ENCODE measurements around the gene F2R.

F2R gene

DNA sequence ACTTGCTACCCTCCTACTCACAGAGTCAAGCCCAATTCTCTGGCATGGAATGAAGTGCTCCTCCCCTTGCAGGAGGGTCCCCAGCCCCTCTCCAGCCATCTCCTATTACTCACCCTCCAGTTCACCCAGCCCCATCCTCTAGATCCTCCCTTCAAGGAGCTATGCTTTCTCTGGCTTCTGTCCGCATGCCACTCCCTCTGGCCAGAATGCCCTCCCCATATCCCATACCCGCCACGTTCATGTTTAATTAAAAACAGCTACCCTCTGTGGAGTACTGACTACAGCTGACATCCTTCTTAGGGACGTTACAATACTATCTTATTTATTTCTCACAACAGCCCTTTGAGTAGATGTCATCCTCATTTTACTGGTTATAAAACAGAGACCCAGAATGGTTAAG lies 3.0 kb downstream of the F2R start:
- no peaks in the 10 kb centered on the region for H3K9me3 ChIP-seq (ENCODE audit: insufficient read depth, low read length)
- no peaks in the 10 kb centered on the region for H3K4me1 ChIP-seq (ENCODE audit: insufficient read depth, insufficient read length)
- H3K36me3 ChIP-seq (ENCODE audit: insufficient read depth, insufficient read length, low read length), result peaks cover 8% of the 10 kb centered on the region
- H3K9ac ChIP-seq (ENCODE audit: insufficient read length, low read depth), result no peak overlapping the region
- TF ChIP-seq SUZ12 (IDR thresholded peaks at IDR 0.05; ENCODE audit: extremely low read depth, insufficient read depth, insufficient read length) (no peak), ZNF274 (IDR thresholded peaks at IDR 0.05; ENCODE audit: low read depth, low read length) (no peak), YY1 (IDR thresholded peaks at IDR 0.05; ENCODE audit: insufficient read depth, insufficient read length) (no peak)
- H3K4me3 ChIP-seq (ENCODE audit: insufficient read length, low read depth), result no peak overlapping the region
- DNase-seq (ENCODE audit: low read depth, low spot score), result no peak
- H3K27me3 ChIP-seq (ENCODE audit: insufficient read depth, insufficient read length), result peaks cover 18% of the 10 kb centered on the region

DNA sequence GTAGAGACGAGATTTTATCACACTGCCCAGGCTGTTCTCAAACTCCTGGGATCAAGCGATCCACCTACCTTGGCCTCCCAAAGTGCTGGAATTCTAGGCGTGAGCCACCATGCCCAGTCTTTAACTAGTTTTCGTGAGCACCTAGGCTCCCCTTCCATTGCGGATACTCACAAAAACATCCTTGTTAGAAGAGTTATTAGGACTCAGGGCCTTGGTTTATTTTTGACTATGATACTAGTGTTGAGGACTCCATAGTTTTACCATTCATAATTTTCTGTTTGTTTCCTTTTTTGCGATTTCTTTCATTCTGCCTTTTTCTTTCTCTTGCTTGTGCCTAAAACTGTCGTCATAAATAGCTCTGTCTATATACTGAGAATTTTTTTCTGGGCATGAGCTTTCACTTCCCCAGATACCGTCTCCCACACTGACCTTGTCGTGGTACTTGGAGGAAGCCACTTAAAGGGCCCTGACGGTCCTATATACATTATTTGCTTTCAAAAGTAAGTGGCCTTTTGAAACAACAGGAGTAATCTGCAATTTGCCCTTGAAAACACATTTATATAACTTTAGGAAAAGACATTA lies 5.2 kb downstream of the F2R start:
- H3K4me1 ChIP-seq (ENCODE audit: insufficient read depth, insufficient read length), result no peaks in the 10 kb centered on the region
- no peak overlapping the region for H3K9ac ChIP-seq (ENCODE audit: insufficient read length, low read depth)
- H3K36me3 ChIP-seq (ENCODE audit: insufficient read depth, insufficient read length, low read length), result peaks cover 8% of the 10 kb centered on the region
- no peaks in the 10 kb centered on the region for H3K27me3 ChIP-seq (ENCODE audit: insufficient read depth, insufficient read length)
- TF ChIP-seq ZNF274 (IDR thresholded peaks at IDR 0.05; ENCODE audit: low read depth, low read length) (no peak), YY1 (IDR thresholded peaks at IDR 0.05; ENCODE audit: insufficient read depth, insufficient read length) (no peak), SUZ12 (IDR thresholded peaks at IDR 0.05; ENCODE audit: extremely low read depth, insufficient read depth, insufficient read length) (no peak)
- DNase-seq (ENCODE audit: low read depth, low spot score), result no peak
- no peaks in the 10 kb centered on the region for H3K9me3 ChIP-seq (ENCODE audit: insufficient read depth, low read length)
- no peak overlapping the region for H3K4me3 ChIP-seq (ENCODE audit: insufficient read length, low read depth)

DNA sequence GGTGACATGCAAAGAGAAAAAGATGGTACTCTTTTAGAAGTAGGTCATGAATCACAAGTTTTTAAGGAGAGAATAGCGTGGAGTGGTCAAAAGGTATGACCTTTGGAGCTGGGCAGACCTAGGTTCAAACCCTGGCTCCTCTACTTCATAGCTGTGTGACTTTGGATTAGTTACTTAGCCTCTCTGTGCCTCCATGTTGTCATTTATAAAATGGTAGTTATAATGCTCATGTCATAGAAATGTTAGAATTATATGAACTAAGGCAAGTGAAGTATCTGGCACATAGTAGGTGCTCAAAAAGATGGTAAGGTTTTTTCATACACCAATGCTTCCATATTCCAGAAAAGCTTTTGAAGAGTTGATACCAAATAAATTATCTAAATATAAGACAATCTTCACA lies 7.3 kb downstream of the F2R start:
- TF ChIP-seq YY1 (IDR thresholded peaks at IDR 0.05; ENCODE audit: insufficient read depth, insufficient read length), result no peak
- no peak for TF ChIP-seq ZNF274 (IDR thresholded peaks at IDR 0.05; ENCODE audit: low read depth, low read length)
- TF ChIP-seq SUZ12 (IDR thresholded peaks at IDR 0.05; ENCODE audit: extremely low read depth, insufficient read depth, insufficient read length), result no peak
- Histone ChIP-seq H3K36me3 (ENCODE audit: insufficient read depth, insufficient read length, low read length) (peaks cover 8% of the 10 kb centered on the region), H3K4me3 (ENCODE audit: insufficient read length, low read depth) (no peak overlapping the region), H3K9me3 (ENCODE audit: insufficient read depth, low read length) (no peaks in the 10 kb centered on the region), H3K9ac (ENCODE audit: insufficient read length, low read depth) (no peak overlapping the region), H3K4me1 (ENCODE audit: insufficient read depth, insufficient read length) (no peaks in the 10 kb centered on the region), H3K27me3 (ENCODE audit: insufficient read depth, insufficient read length) (no peaks in the 10 kb centered on the region)
- no peak for DNase-seq (ENCODE audit: low read depth, low spot score)

DNA sequence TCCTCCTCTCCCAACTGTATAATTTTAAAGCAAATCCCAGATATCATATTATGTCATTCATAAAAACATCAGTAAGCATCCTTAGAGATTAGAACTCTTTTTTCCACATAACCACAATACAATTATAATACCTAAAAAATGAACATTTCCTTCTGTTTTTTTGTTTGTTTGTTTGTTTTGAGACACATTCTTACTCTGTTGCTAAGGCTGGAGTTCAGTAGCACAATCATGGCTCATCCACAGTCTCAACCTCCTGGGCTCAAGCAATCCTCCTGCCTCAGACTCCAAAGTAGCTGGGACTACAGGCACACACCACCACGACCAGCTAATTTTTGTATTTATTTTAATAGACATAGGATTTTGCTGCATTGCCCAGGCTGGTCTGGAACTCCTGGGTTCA lies 8.0 kb downstream of the F2R start:
- no peak overlapping the region for H3K9ac ChIP-seq (ENCODE audit: insufficient read length, low read depth)
- DNase-seq (ENCODE audit: low read depth, low spot score), result no peak
- H3K27me3 ChIP-seq (ENCODE audit: insufficient read depth, insufficient read length), result no peaks in the 10 kb centered on the region
- TF ChIP-seq YY1 (IDR thresholded peaks at IDR 0.05; ENCODE audit: insufficient read depth, insufficient read length) (no peak), SUZ12 (IDR thresholded peaks at IDR 0.05; ENCODE audit: extremely low read depth, insufficient read depth, insufficient read length) (no peak), ZNF274 (IDR thresholded peaks at IDR 0.05; ENCODE audit: low read depth, low read length) (no peak)
- H3K4me3 ChIP-seq (ENCODE audit: insufficient read length, low read depth), result no peak overlapping the region
- 0 out of 2 replicates have a peak, but pooled peaks cover under 1% of the 10 kb centered on the region for H3K9me3 ChIP-seq (ENCODE audit: insufficient read depth, low read length)
- no peaks in the 10 kb centered on the region for H3K4me1 ChIP-seq (ENCODE audit: insufficient read depth, insufficient read length)
- H3K36me3 ChIP-seq (ENCODE audit: insufficient read depth, insufficient read length, low read length), result peaks cover 8% of the 10 kb centered on the region

DNA sequence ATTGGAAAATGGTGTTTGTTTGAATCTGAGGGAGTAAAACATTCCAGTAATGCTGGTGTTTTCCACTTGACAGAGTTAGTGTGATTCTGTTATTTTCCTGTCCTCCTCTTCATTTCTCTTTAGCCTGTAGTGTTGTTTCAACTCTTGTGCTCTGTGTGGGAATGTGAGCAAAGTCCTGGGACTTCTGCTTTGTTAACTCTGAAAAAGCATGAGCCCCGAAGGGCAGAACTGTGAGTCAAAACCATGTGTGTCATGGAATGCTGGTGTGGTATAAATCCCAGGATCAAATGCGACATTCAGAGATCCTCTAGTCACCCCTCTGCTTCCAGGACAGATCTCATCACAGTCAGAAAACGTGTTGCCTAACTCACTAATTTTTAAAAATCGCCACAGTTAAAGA lies 8.9 kb downstream of the F2R start:
- Histone ChIP-seq H3K4me1 (ENCODE audit: insufficient read depth, insufficient read length) (no peaks in the 10 kb centered on the region), H3K4me3 (ENCODE audit: insufficient read length, low read depth) (no peak overlapping the region), H3K36me3 (ENCODE audit: insufficient read depth, insufficient read length, low read length) (peaks cover 10% of the 10 kb centered on the region), H3K9ac (ENCODE audit: insufficient read length, low read depth) (no peak overlapping the region), H3K9me3 (ENCODE audit: insufficient read depth, low read length) (peaks cover 10% of the 10 kb centered on the region), H3K27me3 (ENCODE audit: insufficient read depth, insufficient read length) (no peaks in the 10 kb centered on the region)
- no peak for DNase-seq (ENCODE audit: low read depth, low spot score)
- TF ChIP-seq SUZ12 (IDR thresholded peaks at IDR 0.05; ENCODE audit: extremely low read depth, insufficient read depth, insufficient read length) (no peak), ZNF274 (IDR thresholded peaks at IDR 0.05; ENCODE audit: low read depth, low read length) (no peak), YY1 (IDR thresholded peaks at IDR 0.05; ENCODE audit: insufficient read depth, insufficient read length) (no peak)

DNA sequence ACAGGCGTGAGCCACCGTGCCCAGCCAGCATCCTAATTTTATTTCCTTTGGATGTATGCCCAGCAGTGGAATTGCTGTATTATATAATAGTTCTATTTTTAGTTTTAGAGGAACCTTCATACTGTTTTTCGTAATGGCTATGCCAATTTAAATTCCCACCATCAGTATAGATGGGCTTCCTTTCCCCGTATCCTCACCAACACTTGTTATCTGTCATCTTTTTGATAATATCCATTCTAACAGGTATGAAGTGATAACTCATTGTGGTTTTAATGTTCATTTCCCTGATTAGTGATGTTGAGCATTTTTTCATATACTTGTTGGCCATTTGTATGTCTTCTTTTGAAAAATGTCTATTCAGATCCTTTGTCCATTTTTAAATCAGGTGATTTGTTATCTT lies 13.0 kb downstream of the F2R start:
- Histone ChIP-seq H3K27me3 (ENCODE audit: insufficient read depth, insufficient read length) (no peaks in the 10 kb centered on the region), H3K4me1 (ENCODE audit: insufficient read depth, insufficient read length) (no peaks in the 10 kb centered on the region), H3K36me3 (ENCODE audit: insufficient read depth, insufficient read length, low read length) (peaks cover 19% of the 10 kb centered on the region), H3K4me3 (ENCODE audit: insufficient read length, low read depth) (no peak overlapping the region), H3K9ac (ENCODE audit: insufficient read length, low read depth) (no peak overlapping the region), H3K9me3 (ENCODE audit: insufficient read depth, low read length) (peaks cover 15% of the 10 kb centered on the region)
- no peak for TF ChIP-seq YY1 (IDR thresholded peaks at IDR 0.05; ENCODE audit: insufficient read depth, insufficient read length)
- TF ChIP-seq ZNF274 (IDR thresholded peaks at IDR 0.05; ENCODE audit: low read depth, low read length), result no peak
- no peak for TF ChIP-seq SUZ12 (IDR thresholded peaks at IDR 0.05; ENCODE audit: extremely low read depth, insufficient read depth, insufficient read length)
- no peak for DNase-seq (ENCODE audit: low read depth, low spot score)

DNA sequence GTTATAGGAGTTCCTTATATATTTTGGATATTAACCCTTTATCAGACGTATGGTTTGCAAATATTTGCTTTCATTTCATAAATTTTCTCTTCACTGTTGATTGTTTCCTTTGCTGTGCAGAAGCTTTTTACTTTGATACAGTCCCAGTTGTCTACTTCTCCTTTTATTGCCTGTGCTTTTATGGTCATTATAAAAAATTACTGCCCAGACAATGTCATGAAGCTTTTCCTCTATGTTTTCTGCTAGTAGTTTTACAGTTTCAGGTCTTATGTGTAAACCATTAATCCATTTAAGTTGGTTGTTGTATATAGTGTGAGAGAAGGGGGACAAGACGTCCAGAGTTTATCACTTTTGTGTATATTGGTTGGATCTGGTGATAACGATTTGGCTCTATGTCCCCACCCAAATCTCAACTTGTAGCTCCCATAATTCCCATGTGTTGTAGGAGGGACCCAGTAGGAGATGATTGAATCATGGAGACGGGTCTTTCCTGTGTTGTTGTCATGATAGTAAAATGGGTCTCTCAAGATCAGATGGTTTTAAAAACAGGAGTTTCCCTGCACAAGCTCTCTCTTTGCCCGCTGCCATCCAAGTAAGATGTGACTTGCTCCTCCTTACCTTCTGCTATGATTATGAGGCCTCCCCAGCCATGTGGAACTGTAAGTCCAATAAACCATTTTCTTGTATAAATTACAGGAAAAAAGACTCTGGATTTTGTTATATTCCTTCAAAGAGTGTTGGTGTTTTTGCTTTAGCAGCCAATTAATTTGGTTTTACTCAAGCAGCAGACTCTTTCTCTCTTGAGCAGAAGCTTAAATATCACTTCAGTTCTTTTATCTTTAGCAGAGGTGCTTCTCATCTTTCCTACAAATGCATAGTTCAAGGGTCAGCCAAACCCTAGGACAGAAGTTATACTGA lies 13.7 kb downstream of the F2R start:
- TF ChIP-seq YY1 (IDR thresholded peaks at IDR 0.05; ENCODE audit: insufficient read depth, insufficient read length), result no peak
- TF ChIP-seq SUZ12 (IDR thresholded peaks at IDR 0.05; ENCODE audit: extremely low read depth, insufficient read depth, insufficient read length), result no peak
- no peak for TF ChIP-seq ZNF274 (IDR thresholded peaks at IDR 0.05; ENCODE audit: low read depth, low read length)
- Histone ChIP-seq H3K36me3 (ENCODE audit: insufficient read depth, insufficient read length, low read length) (peaks cover 24% of the 10 kb centered on the region), H3K4me3 (ENCODE audit: insufficient read length, low read depth) (no peak overlapping the region), H3K9ac (ENCODE audit: insufficient read length, low read depth) (no peak overlapping the region), H3K27me3 (ENCODE audit: insufficient read depth, insufficient read length) (no peaks in the 10 kb centered on the region), H3K4me1 (ENCODE audit: insufficient read depth, insufficient read length) (no peaks in the 10 kb centered on the region), H3K9me3 (ENCODE audit: insufficient read depth, low read length) (peaks cover 15% of the 10 kb centered on the region)
- DNase-seq (ENCODE audit: low read depth, low spot score), result no peak
